Stimulated activated CD4-positive, alpha-beta T cell treated with anti-CD3 and anti-CD28 coated beads, Interleukin-4, amount 100 ng/mL, for 4 hours (primary cell): ENCODE measurements around the gene DMXL1.

ENCODE experiments used
- DNase-seq, 2 experiments: peaks; one replicate each; pipeline ENCODE4 v3.0.0-alpha.2; 2020

Gene DMXL1

GRCh38 chr5:119292701-119293515, 222.0 kb downstream of the DMXL1 start:
- no peak for DNase-seq

GRCh38 chr5:119293516-119293829, 222.6 kb downstream of the DMXL1 start:
- no peak for DNase-seq
